HUES48 (cell line): Measurements from ENCODE around the gene SCAMP4.

ENCODE experiments used
- H3K27ac ChIP-seq: one replicate; pipeline ENCODE4 v1.7.0; 2013; ENCODE audit warnings: low read depth, low read length, inconsistent platforms
- H3K27me3 ChIP-seq: 2 replicates; pipeline ENCODE4 v1.6.1; 2013; ENCODE audit warnings: mild to moderate bottlenecking, low read length; ENCODE audit not compliant: control insufficient read depth, insufficient read depth
- H3K36me3 ChIP-seq: 2 replicates; pipeline ENCODE4 v1.6.1; 2013; ENCODE audit warnings: low read length; ENCODE audit not compliant: control insufficient read depth, insufficient read depth
- H3K4me1 ChIP-seq: 2 replicates; pipeline ENCODE4 v1.6.1; 2013; ENCODE audit warnings: mild to moderate bottlenecking, low read length; ENCODE audit not compliant: control insufficient read depth, insufficient read depth
- H3K4me3 ChIP-seq: 2 replicates; pipeline ENCODE4 v1.5.1; 2013; ENCODE audit warnings: mild to moderate bottlenecking, low read depth, low read length
- H3K9ac ChIP-seq: 2 replicates; pipeline ENCODE4 v1.6.1; 2013; ENCODE audit warnings: mild to moderate bottlenecking, low read depth, low read length, moderate library complexity
- H3K9me3 ChIP-seq: 2 replicates; pipeline ENCODE4 v1.6.1; 2013; ENCODE audit warnings: low read length; ENCODE audit not compliant: control insufficient read depth, insufficient read depth

The SCAMP4 gene

DNA sequence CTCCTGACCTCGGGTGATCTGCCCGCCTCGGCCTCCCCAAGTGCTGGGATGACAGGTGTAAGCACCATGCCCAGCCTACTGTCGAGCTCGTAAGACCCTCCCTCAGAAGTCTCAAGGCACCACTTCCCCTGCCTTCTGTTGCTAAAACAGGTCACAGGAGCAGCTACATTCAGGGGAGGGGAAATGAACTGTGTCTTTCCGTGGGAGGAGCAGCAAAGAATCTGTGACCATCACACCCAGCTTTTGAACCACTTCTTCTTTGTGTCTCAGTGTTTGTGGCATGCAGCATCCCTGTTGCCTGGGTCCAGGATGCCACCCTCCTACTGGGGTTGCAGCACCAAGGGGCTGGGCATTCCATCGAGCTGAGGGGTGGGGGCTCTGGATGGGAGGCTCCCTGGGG is 28.0 kb downstream of the SCAMP4 start:
- H3K27ac ChIP-seq = no peak overlapping the region
- H3K9me3 ChIP-seq = 0 out of 2 replicates have a peak, but pooled peaks cover 3% of the 10 kb centered on the region
- no peaks in the 10 kb centered on the region for H3K36me3 ChIP-seq
- no peaks in the 10 kb centered on the region; the same call in 1 of the 2 replicates for H3K4me1 ChIP-seq
- no peak overlapping the region for H3K4me3 ChIP-seq
- H3K9ac ChIP-seq = no peak overlapping the region
- H3K27me3 ChIP-seq = no peaks in the 10 kb centered on the region

DNA sequence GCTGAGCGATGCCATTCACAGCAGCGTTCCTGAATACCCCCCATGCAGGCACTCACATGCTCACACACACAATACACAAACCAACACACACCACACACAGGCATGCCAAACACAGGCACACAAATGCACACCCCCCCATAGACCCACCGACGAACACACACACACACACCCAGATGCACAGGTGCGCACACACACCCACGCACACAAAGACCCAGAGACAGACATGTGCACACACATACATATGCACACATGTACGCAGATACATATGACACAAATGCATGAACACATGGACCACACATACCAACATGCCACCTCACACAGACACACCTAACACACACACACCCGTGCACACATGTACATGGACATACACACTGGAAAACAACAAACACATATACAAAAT is 28.7 kb downstream of the SCAMP4 start:
- no peaks in the 10 kb centered on the region; the same call in 1 of the 2 replicates for H3K4me1 ChIP-seq
- H3K9me3 ChIP-seq = 0 out of 2 replicates have a peak, but pooled peaks cover 3% of the 10 kb centered on the region
- no peaks in the 10 kb centered on the region for H3K27me3 ChIP-seq
- no peak overlapping the region for H3K4me3 ChIP-seq
- no peak overlapping the region for H3K27ac ChIP-seq
- H3K9ac ChIP-seq = no peak overlapping the region
- H3K36me3 ChIP-seq = no peaks in the 10 kb centered on the region

DNA sequence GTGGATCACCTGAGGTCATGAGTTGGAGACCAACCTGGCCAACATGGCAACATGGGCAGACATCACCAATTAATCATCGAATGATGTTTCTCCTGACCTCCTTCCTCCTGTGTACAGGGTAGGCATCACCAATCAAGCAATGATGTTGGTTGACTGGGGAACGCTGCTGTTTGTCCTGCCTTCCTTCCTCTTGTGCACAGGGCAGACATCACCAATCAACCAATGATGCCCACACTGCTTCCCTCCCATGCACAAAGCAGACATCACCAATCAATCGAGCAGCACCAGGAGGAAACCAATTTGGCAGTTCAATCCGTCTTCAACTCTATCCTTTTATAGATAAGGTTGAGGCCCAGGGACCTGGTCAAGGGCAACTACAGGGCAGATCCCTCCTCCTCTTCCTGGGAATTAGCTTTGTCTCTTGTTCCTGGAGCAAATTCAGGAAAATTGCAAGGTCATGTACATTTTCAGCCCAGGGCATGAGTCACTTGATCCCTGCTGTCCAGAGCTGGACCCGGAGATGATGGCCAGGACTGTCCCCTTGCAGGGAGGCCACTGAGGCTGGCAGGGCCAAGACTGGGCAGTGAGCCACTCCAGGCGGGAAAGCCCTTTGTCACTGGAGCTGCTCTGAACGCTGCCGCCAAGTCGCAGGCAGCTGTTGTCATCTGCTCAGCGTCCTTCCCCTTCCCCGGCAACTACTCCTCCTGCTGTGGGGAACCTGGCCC is 30.4 kb downstream of the SCAMP4 start:
- Histone ChIP-seq H3K9ac (no peak overlapping the region), H3K27ac (no peak overlapping the region), H3K4me3 (no peak overlapping the region), H3K4me1 (no peaks in the 10 kb centered on the region), H3K9me3 (0 out of 2 replicates have a peak, but pooled peaks cover 3% of the 10 kb centered on the region), H3K27me3 (no peaks in the 10 kb centered on the region), H3K36me3 (no peaks in the 10 kb centered on the region)

DNA sequence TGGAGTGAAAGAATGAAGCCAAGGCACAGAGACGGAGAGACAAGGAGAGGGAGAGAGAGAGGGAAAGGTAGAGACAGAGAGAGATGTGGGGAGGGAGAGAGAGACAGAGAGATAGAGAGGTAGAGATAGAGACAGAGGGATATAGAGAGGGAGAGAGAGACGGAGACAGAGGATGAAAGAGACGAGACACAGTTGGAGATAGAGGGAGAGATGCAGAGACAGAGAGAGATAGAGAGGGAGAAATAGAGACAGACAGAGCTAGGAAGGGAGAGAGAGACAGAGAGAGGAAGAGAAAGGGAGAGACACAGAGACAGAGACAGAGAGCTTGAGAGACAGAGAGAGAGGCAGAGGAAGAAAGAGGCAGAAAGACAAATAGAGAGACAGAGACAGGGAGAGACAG is 31.2 kb downstream of the SCAMP4 start:
- 0 out of 2 replicates have a peak, but pooled peaks cover 3% of the 10 kb centered on the region for H3K9me3 ChIP-seq

DNA sequence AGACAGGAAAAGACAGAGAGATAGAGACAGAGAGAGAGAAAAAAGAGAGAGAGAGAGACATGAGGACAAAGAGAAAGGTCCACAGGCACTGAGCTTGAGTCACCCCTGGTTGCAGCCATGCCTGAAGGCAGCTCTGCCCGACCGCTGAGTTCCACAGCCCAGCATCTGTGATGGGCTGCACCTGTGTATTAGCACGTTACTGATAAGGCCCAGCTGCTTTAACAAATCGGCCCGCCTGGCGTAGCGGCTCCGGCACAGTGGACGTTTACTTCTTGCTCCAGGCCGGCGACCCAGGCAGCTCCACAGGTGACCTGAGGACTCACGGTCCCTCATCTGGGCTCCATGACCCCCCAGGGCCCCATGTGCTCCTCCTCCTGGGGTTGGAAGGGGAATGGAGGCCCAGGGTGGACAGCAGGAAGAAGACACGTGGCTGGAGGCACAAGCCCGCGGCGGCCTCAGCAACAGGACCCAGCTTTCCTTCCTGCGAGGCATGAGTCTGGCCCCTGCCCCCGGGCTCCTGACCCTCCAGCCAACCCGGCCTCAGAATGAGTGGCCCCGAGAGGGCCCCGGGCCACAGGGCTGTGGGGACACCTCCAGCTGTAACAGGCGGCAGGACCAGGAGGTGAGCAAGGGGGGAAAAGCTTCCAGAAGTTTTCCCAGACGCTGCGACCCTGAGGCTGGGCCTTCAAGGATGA is 31.9 kb downstream of the SCAMP4 start:
- no peaks in the 10 kb centered on the region for H3K27me3 ChIP-seq
- H3K9ac ChIP-seq = no peak overlapping the region
- H3K4me1 ChIP-seq = no peaks in the 10 kb centered on the region
- H3K9me3 ChIP-seq = no peaks in the 10 kb centered on the region
- H3K4me3 ChIP-seq = no peak overlapping the region
- no peaks in the 10 kb centered on the region for H3K36me3 ChIP-seq
- no peak overlapping the region for H3K27ac ChIP-seq

More for the DNA sequence above, 31.2 kb downstream of the SCAMP4 start:
- no peaks in the 10 kb centered on the region for H3K36me3 ChIP-seq
- no peak overlapping the region for H3K9ac ChIP-seq
- no peaks in the 10 kb centered on the region for H3K27me3 ChIP-seq
- H3K4me1 ChIP-seq = no peaks in the 10 kb centered on the region
- H3K4me3 ChIP-seq = no peak overlapping the region
- H3K27ac ChIP-seq = no peak overlapping the region

DNA sequence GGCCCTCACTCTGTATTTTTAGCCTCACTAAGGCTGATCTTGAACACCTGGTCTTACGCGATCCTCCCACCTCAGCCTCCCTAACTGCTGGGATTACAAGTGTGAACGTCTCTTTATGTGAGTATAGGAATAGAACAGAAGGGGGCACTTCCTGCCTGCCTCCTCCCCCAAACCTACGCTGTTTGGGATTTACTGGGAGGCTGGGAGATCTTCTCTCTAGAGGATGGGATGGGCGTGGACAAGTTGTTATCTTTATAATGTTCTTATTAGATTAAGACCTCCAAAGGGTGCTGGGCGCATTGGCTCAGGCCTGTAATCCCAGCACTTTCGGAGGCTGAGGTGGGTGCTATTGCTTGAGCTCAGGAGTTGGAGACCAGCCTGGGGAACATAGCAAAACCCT is 32.9 kb downstream of the SCAMP4 start:
- H3K9ac ChIP-seq = no peak overlapping the region
- H3K4me3 ChIP-seq = no peak overlapping the region
- H3K4me1 ChIP-seq = peaks cover 5% of the 10 kb centered on the region
- H3K27me3 ChIP-seq = no peaks in the 10 kb centered on the region
- no peak overlapping the region for H3K27ac ChIP-seq
- H3K9me3 ChIP-seq = no peaks in the 10 kb centered on the region
- no peaks in the 10 kb centered on the region for H3K36me3 ChIP-seq

DNA sequence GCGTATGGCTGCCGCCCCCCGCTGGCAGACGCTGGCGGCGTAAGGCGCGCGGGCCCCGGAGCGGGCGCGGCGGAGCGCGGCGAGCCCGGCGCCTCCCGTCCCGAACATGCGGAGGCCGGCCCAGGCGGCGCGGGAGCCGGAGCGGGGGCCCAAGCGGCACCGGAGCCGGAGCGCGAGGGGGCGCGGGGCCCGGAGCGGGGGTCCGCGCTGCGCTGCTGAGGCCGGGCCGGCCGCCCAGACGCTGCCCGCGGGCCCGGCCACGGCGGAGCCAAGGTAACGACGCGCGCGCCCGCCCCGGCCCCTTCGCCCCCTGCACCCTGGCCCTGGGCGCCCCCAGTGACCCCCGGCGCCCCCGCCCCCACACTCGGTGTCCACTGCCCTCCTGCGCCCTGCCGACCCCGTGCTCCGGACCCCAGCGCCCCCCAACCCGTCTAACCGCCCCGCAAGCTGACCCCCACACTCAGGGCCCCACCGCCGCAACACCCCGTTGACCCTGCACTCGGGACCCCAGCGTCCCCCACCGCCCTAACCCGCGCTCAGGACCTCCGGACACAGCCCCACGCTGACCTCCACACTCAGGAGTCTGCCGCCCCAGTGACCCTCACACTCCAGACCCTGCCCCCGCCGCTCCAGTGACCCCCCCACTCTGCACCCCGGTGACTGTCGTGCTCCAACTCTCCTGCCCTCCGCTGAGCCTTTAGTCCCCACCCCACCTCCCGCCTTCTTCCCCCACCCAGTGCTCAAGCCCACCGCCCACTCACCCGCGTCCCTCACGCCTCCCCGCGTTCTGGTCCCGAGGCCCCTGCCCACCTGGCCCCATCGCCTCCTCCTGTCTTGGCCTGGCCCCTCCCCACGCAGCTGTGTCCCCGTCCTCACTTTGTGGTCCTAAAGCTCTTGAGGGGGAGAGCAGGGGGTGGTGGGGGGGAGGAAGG is 36.2 kb downstream of the SCAMP4 start, which contains the start of gene CSNK1G2:
Gene CSNK1G2 (plus strand): TSS at position 27 of the 932 bp plus-strand sequence. CDS start 28,601 bp downstream, outside the sequence.
- Histone ChIP-seq H3K9ac (peak within 1 kb of the TSS; percentile 83), H3K27ac (peak within 1 kb of the TSS; percentile 94), H3K4me3 (peak within 1 kb of the TSS; percentile 99), H3K9me3 (no peaks in the 10 kb centered on the region), H3K4me1 (peaks cover 11% of the 10 kb centered on the region), H3K36me3 (no peaks in the 10 kb centered on the region), H3K27me3 (no peaks in the 10 kb centered on the region)

DNA sequence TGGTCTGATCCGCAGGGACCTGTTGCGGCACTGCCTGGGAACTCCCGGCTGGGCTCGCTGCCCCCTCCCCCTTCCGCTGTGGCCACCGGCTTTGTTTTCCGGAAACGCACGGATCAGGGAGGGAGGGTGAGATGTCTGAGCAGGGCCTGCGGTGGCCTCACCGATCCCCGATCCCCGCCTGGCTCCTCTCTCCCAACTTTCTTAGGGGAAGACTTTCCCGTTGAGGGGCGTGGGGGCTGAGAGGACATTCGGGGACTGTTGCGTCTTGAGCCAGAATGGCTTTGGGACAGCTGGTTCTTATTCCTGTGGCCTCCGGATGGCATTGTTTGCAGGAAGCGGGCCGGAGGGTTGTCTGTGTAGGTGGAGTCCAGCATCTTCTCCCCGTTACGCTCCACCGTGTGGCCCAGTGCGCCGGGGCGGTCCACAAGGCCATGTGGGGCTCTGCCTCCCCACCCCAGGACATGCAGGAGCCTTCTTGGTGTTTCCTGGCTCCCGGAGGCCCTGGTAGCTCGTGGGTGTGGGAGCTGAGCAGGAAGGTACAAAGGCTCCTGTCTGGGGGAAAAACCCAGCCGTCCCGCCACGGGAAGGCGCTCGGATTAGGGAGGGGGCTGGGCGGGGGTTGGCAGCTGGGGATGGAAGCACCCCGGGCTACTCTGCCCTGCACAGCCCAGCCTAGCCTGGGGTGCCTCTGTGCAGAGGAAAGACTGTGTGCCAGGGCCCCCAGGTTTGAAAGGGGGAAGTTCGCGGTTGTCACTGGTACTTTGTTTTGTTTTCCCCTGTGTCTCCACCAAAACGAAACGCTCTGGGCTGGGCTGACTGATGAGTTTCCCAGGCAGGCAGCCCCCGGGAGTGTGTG is 37.1 kb downstream of the SCAMP4 start:
- Histone ChIP-seq H3K4me3 (peak overlapping the region; percentile 99), H3K36me3 (0 out of 2 replicates have a peak, but pooled peaks cover 3% of the 10 kb centered on the region), H3K9me3 (no peaks in the 10 kb centered on the region), H3K9ac (peak overlapping the region; percentile 83), H3K27me3 (no peaks in the 10 kb centered on the region), H3K27ac (peak overlapping the region; percentile 94), H3K4me1 (peaks cover 11% of the 10 kb centered on the region)

DNA sequence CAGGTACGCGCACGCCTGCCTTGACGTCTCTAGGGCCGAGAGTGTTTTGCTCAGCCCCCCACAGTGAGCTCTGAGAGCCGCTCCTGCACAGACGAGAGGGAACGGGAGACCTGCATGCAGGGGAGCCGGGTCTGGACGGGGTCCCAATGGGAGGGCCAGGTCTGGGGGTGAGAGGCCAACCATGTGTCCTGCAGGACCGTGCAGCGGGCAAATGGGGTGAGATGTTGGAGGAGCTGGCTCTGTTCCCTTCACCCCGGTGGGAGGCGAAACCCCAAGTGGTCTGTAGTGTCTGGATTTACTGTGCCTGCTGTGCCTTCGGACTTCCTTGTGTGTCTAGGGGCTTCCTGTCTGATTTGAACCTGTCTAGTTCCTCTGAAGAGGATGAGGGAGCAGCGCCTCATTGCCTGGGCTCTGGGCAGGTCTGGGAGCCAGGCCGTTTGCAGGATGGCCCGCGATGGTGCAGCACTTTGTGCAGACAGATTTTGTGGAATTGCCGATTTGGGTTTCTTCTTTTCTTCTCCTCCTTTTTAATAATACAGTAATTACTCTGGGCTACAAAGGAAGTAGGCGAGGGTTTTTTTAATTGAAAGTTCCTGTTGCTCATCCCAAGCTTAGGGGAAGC is 37.8 kb downstream of the SCAMP4 start:
- Histone ChIP-seq H3K27me3 (no peaks in the 10 kb centered on the region), H3K36me3 (0 out of 2 replicates have a peak, but pooled peaks cover 3% of the 10 kb centered on the region), H3K4me3 (peak overlapping the region; percentile 99), H3K4me1 (peaks cover 11% of the 10 kb centered on the region), H3K9ac (no peak overlapping the region), H3K9me3 (no peaks in the 10 kb centered on the region), H3K27ac (peak overlapping the region; percentile 94)
